ENCODE measurements around the gene ATG2B.

ATG2B gene

DNA sequence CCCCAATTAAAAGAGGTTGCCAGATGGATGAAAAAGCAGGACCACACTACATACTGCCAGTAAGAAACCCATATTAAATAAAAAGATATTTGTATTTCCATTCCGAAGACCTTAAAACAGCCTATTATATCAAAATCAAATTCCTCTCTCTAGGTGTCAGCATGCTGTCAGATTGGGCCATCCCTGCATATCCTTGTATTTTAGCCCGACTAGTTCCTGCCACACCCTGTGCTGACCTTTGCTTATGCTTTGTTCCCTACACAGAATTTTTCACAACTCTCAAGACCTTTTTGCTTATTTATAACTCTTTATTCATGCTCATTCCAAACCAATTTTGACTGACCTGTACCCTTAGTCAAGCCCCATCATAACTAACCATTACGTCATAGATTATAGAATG, 13.0 kb upstream of the ATG2B start:
- H3K27ac ChIP-seq (ENCODE audit: low read depth in 2 of 2, low read length in 2 of 2): peak overlapping the region; percentile 22 to 61
- H3K4me1 ChIP-seq (ENCODE audit: control insufficient read depth in 2 of 2, insufficient read depth in 2 of 2, low read length in 2 of 2): peaks cover 2 to 6% of the 10 kb centered on the region in 2 donors
- peak overlapping the region in 1 of 2 donors; percentile 2 for H3K4me3 ChIP-seq (ENCODE audit: low read length in 2 of 2)
- H3K36me3 ChIP-seq (ENCODE audit: control insufficient read depth in 2 of 2, insufficient read depth in 2 of 2, low read length in 2 of 2): peaks cover 0 to 2% of the 10 kb centered on the region in 2 donors
- no peaks in the 10 kb centered on the region for H3K9me3 ChIP-seq (ENCODE audit: control insufficient read depth in 2 of 2, low read length in 2 of 2)
- H3K27me3 ChIP-seq (ENCODE audit: control insufficient read depth in 2 of 2, insufficient read depth in 2 of 2, low read length in 2 of 2): no peaks in the 10 kb centered on the region
- no peak overlapping the region for H3K9ac ChIP-seq (ENCODE audit: low read depth in 1 of 2, low read length in 2 of 2)

DNA sequence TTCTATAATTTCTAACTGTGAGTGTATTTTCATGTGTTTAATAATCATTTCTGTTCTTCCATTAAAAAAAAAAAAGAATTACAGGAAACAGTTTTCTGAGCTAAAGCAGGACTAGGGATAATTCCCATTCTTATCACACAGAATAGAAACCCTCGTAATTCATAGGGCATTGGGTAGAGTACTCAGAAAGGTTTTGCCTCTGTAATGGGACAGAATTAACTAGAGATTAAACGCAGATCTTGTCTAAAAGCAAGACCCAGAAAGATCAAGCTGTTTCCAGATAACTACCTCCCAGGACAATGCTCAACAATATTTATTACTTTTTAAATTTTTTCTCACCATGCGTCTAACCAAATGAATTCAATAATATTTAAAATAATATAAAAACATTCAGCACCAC, 10.4 kb upstream of the ATG2B start:
- H3K9ac ChIP-seq (ENCODE audit: low read depth in 1 of 2, low read length in 2 of 2): no peak overlapping the region
- no peaks in the 10 kb centered on the region for H3K27me3 ChIP-seq (ENCODE audit: control insufficient read depth in 2 of 2, insufficient read depth in 2 of 2, low read length in 2 of 2)
- peaks cover 2 to 6% of the 10 kb centered on the region in 2 donors for H3K4me1 ChIP-seq (ENCODE audit: control insufficient read depth in 2 of 2, insufficient read depth in 2 of 2, low read length in 2 of 2)
- no peak overlapping the region for H3K27ac ChIP-seq (ENCODE audit: low read depth in 2 of 2, low read length in 2 of 2)
- H3K4me3 ChIP-seq (ENCODE audit: low read length in 2 of 2): no peak overlapping the region
- peaks cover 0 to 2% of the 10 kb centered on the region in 2 donors for H3K9me3 ChIP-seq (ENCODE audit: control insufficient read depth in 2 of 2, low read length in 2 of 2)
- peaks cover 0 to 2% of the 10 kb centered on the region in 2 donors for H3K36me3 ChIP-seq (ENCODE audit: control insufficient read depth in 2 of 2, insufficient read depth in 2 of 2, low read length in 2 of 2)

DNA sequence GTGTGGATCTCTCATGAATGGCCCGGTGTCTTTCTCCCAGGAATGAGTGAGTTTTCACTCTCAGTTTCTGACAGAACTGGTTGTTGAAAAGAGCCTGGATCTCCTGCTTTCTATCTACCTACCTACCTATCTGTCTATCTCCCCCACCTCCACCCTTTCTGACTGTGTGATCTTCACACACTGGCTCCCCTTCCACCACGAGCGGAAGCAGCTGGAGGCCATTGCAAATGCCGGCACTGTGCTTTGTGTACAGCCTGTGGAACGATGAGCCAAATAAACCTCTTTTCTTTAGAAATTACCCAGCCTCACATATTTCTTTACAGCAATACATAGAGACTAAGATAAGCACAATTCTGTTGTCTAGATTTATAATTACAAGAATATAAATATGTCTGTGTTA, 7.4 kb upstream of the ATG2B start:
- peaks cover 3 to 7% of the 10 kb centered on the region in 2 donors for H3K4me1 ChIP-seq (ENCODE audit: control insufficient read depth in 2 of 2, insufficient read depth in 2 of 2, low read length in 2 of 2)
- no peak overlapping the region for H3K4me3 ChIP-seq (ENCODE audit: low read length in 2 of 2)
- H3K27me3 ChIP-seq (ENCODE audit: control insufficient read depth in 2 of 2, insufficient read depth in 2 of 2, low read length in 2 of 2): no peaks in the 10 kb centered on the region
- H3K27ac ChIP-seq (ENCODE audit: low read depth in 2 of 2, low read length in 2 of 2): no peak overlapping the region
- H3K9ac ChIP-seq (ENCODE audit: low read depth in 1 of 2, low read length in 2 of 2): no peak overlapping the region
- peaks cover 0 to 2% of the 10 kb centered on the region in 2 donors for H3K36me3 ChIP-seq (ENCODE audit: control insufficient read depth in 2 of 2, insufficient read depth in 2 of 2, low read length in 2 of 2)
- peaks cover 0 to 2% of the 10 kb centered on the region in 2 donors for H3K9me3 ChIP-seq (ENCODE audit: control insufficient read depth in 2 of 2, low read length in 2 of 2)

DNA sequence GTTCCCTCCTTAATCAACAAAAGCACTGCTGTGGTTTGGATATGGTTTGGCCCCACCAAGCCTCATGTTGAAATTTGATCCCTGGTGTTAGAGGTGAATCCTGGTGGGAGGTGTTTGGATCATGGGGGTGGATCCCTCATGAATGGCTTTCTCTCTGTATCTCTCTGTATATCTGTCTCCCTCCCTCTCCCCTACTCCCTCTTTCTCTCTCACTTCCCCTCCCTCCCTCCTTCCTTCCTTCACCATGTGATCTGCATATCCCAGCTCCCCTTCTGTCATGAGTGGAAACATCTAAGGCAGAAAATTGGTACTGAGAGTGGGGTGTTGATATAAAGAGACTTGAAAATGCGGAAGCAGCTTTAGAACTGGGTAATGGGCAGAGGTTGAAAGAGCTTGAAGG, 5.4 kb upstream of the ATG2B start:
- Histone ChIP-seq H3K4me3 (ENCODE audit: low read length in 2 of 2) (no peak overlapping the region), H3K27ac (ENCODE audit: low read depth in 2 of 2, low read length in 2 of 2) (no peak overlapping the region), H3K36me3 (ENCODE audit: control insufficient read depth in 2 of 2, insufficient read depth in 2 of 2, low read length in 2 of 2) (peaks cover 0 to 2% of the 10 kb centered on the region in 2 donors), H3K9ac (ENCODE audit: low read depth in 1 of 2, low read length in 2 of 2) (no peak overlapping the region), H3K9me3 (ENCODE audit: control insufficient read depth in 2 of 2, low read length in 2 of 2) (peaks cover 0 to 2% of the 10 kb centered on the region in 2 donors), H3K27me3 (ENCODE audit: control insufficient read depth in 2 of 2, insufficient read depth in 2 of 2, low read length in 2 of 2) (no peaks in the 10 kb centered on the region), H3K4me1 (ENCODE audit: control insufficient read depth in 2 of 2, insufficient read depth in 2 of 2, low read length in 2 of 2) (peaks cover 6 to 16% of the 10 kb centered on the region in 2 donors)

DNA sequence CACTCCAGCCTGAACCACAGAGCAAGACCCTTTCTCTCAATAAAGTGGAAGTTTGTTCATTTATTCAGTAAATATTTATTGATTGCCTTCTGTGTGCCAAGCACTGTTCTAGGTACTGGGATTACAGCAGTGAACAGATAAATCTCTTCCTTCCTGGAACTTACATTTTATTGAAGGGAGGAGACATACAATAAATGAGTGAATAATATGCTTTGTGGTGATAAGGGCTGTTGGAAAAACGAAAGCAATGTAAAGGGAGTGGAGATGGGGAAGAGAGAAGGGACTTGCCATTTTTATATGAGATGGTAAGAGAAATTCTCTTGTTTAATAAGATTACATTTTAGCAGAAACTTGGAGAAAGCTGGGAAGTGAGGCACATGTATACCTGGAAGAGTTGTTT, 1.8 kb upstream of the ATG2B start:
- H3K27ac ChIP-seq (ENCODE audit: low read depth in 2 of 2, low read length in 2 of 2): peak overlapping the region; percentile 97 to 98
- H3K36me3 ChIP-seq (ENCODE audit: control insufficient read depth in 2 of 2, insufficient read depth in 2 of 2, low read length in 2 of 2): peaks cover 0 to 2% of the 10 kb centered on the region in 2 donors
- no peaks in the 10 kb centered on the region for H3K27me3 ChIP-seq (ENCODE audit: control insufficient read depth in 2 of 2, insufficient read depth in 2 of 2, low read length in 2 of 2)
- H3K9me3 ChIP-seq (ENCODE audit: control insufficient read depth in 2 of 2, low read length in 2 of 2): peaks cover 0 to 2% of the 10 kb centered on the region in 2 donors
- H3K9ac ChIP-seq (ENCODE audit: low read depth in 1 of 2, low read length in 2 of 2): peak overlapping the region; percentile 80 to 84
- peak overlapping the region; percentile 73 to 96 for H3K4me3 ChIP-seq (ENCODE audit: low read length in 2 of 2)
- peaks cover 13 to 30% of the 10 kb centered on the region in 2 donors for H3K4me1 ChIP-seq (ENCODE audit: control insufficient read depth in 2 of 2, insufficient read depth in 2 of 2, low read length in 2 of 2)

DNA sequence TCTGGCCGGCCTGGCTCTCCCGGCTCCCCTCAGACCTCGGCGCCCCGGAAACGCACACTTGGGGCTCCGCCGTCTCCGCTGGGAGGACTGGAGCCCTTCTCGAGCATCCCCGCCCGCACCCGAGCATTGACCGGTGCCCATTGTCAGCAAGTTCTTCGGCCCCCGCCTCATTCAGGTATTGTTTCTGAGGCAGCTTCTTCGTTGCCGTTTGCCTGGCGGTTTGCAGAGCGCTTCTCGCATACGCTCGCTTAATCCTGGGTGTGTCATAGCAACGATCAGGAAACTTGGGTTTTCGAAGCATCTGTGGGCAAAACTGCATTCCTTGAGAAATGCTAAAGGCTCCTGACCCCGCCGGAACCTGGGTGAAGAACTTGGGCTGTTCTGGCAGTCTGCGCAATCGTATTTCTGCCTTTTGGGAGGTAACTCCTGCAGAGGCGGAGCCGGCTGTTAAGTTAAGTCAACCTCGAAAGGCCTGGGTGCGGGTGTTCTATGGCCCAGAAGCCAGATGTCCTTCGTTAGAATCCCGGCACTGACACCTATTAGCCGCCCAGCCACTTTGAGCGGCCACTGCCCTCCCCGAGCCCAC, 703 bp upstream of the ATG2B start:
- H3K9me3 ChIP-seq (ENCODE audit: control insufficient read depth in 2 of 2, low read length in 2 of 2): no peaks in the 10 kb centered on the region
- H3K4me1 ChIP-seq (ENCODE audit: control insufficient read depth in 2 of 2, insufficient read depth in 2 of 2, low read length in 2 of 2): peaks cover 13 to 31% of the 10 kb centered on the region in 2 donors
- no peaks in the 10 kb centered on the region for H3K27me3 ChIP-seq (ENCODE audit: control insufficient read depth in 2 of 2, insufficient read depth in 2 of 2, low read length in 2 of 2)
- peak overlapping the region; percentile 73 to 96 for H3K4me3 ChIP-seq (ENCODE audit: low read length in 2 of 2)
- peak overlapping the region; percentile 97 to 98 for H3K27ac ChIP-seq (ENCODE audit: low read depth in 2 of 2, low read length in 2 of 2)
- peak overlapping the region; percentile 80 to 84 for H3K9ac ChIP-seq (ENCODE audit: low read depth in 1 of 2, low read length in 2 of 2)
- peaks cover 0 to 2% of the 10 kb centered on the region in 2 donors for H3K36me3 ChIP-seq (ENCODE audit: control insufficient read depth in 2 of 2, insufficient read depth in 2 of 2, low read length in 2 of 2)

DNA sequence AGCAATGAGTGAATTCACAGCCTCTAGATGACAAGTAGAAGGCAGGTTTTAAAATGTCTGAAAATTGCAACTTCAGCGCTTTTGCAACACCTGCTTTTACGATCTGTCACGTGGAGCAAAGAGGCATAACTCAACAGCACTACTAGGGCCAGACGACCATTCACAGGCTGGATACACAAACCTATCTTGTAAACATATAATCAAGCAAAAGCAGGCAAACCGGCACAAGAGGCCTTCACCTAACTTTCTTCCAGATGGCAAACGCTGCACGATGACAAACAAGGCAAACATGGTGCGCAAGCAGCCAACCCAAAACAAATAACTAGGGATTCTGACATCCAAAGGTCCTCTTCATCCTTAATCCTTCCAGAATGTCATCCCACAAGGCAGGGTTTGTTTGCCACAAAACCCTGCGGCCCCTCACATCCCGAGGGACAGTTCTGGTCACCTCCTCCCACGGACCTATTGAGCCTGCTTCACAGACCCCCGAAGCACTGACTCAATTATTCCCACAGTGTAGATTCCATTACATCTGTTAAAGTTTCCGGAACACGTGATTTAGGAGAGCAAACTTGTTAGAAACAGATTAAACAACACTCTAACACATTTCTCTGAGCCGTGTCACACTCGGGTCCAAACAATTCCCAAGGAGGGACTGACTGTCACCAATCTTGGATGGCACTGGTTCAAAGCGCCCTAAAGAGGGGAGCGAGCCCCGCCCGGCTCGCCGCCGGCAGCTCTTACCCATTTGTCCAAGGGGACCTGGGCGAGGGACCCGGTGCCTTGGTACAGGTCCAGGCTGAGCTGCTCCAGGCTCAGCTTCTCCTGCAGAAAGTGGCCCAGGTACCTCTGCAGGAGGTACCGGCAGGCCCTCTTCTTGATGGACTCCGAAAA, 823 bp downstream of the ATG2B start:
- Histone ChIP-seq H3K9me3 (ENCODE audit: control insufficient read depth in 2 of 2, low read length in 2 of 2) (no peaks in the 10 kb centered on the region), H3K36me3 (ENCODE audit: control insufficient read depth in 2 of 2, insufficient read depth in 2 of 2, low read length in 2 of 2) (no peaks in the 10 kb centered on the region), H3K27me3 (ENCODE audit: control insufficient read depth in 2 of 2, insufficient read depth in 2 of 2, low read length in 2 of 2) (no peaks in the 10 kb centered on the region), H3K9ac (ENCODE audit: low read depth in 1 of 2, low read length in 2 of 2) (peak overlapping the region; percentile 90 to 96), H3K4me1 (ENCODE audit: control insufficient read depth in 2 of 2, insufficient read depth in 2 of 2, low read length in 2 of 2) (peaks cover 13 to 31% of the 10 kb centered on the region in 2 donors), H3K4me3 (ENCODE audit: low read length in 2 of 2) (peak overlapping the region; percentile 79 to 93), H3K27ac (ENCODE audit: low read depth in 2 of 2, low read length in 2 of 2) (peak overlapping the region; percentile 97 to 98)

DNA sequence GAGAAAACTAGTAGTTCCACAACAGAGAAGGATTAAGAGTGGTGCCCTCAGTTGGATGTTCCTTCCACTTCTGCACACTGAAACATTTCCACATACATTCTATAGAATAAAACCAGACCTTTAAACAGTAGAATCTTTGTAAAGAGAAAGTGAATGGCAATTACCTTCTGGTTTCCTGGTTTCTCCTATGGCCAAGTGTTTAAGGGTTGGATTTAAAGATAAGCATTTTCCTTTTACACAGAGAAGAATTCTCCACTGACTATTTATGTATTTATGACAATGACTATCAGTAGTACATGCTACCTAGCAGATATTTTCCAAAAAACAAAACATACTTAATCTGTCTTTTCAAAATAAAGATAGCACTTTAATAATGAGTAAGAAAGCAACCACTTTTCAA, 3.2 kb downstream of the ATG2B start:
- no peaks in the 10 kb centered on the region for H3K27me3 ChIP-seq (ENCODE audit: control insufficient read depth in 2 of 2, insufficient read depth in 2 of 2, low read length in 2 of 2)
- H3K27ac ChIP-seq (ENCODE audit: low read depth in 2 of 2, low read length in 2 of 2): peak overlapping the region in 1 of 2 donors; percentile 0
- no peaks in the 10 kb centered on the region for H3K36me3 ChIP-seq (ENCODE audit: control insufficient read depth in 2 of 2, insufficient read depth in 2 of 2, low read length in 2 of 2)
- peaks cover 9 to 24% of the 10 kb centered on the region in 2 donors for H3K4me1 ChIP-seq (ENCODE audit: control insufficient read depth in 2 of 2, insufficient read depth in 2 of 2, low read length in 2 of 2)
- no peak overlapping the region for H3K4me3 ChIP-seq (ENCODE audit: low read length in 2 of 2)
- H3K9ac ChIP-seq (ENCODE audit: low read depth in 1 of 2, low read length in 2 of 2): no peak overlapping the region
- H3K9me3 ChIP-seq (ENCODE audit: control insufficient read depth in 2 of 2, low read length in 2 of 2): no peaks in the 10 kb centered on the region

DNA sequence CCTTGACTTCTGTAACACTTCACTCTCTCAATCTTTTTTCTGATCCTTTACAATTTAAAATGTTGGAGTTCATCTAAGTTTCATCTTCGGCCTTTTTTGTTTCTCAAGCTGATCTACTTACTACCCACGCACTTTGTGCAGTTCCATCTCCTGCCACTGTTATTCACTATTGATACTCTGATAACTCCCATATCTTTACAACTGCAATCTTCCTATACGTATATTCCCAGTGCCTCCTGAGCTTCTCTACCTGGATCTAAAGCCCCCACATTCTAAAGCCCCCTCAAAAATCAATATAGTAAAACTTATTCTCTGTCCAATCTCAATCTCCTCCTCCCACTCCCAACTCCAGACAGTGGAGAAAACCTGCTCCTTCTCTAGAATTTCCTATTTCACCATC, 5.9 kb downstream of the ATG2B start:
- no peaks in the 10 kb centered on the region for H3K9me3 ChIP-seq (ENCODE audit: control insufficient read depth in 2 of 2, low read length in 2 of 2)
- H3K36me3 ChIP-seq (ENCODE audit: control insufficient read depth in 2 of 2, insufficient read depth in 2 of 2, low read length in 2 of 2): no peaks in the 10 kb centered on the region
- no peak overlapping the region for H3K9ac ChIP-seq (ENCODE audit: low read depth in 1 of 2, low read length in 2 of 2)
- no peaks in the 10 kb centered on the region for H3K27me3 ChIP-seq (ENCODE audit: control insufficient read depth in 2 of 2, insufficient read depth in 2 of 2, low read length in 2 of 2)
- no peak overlapping the region for H3K27ac ChIP-seq (ENCODE audit: low read depth in 2 of 2, low read length in 2 of 2)
- H3K4me1 ChIP-seq (ENCODE audit: control insufficient read depth in 2 of 2, insufficient read depth in 2 of 2, low read length in 2 of 2): peaks cover 7 to 15% of the 10 kb centered on the region in 2 donors
- no peak overlapping the region for H3K4me3 ChIP-seq (ENCODE audit: low read length in 2 of 2)

DNA sequence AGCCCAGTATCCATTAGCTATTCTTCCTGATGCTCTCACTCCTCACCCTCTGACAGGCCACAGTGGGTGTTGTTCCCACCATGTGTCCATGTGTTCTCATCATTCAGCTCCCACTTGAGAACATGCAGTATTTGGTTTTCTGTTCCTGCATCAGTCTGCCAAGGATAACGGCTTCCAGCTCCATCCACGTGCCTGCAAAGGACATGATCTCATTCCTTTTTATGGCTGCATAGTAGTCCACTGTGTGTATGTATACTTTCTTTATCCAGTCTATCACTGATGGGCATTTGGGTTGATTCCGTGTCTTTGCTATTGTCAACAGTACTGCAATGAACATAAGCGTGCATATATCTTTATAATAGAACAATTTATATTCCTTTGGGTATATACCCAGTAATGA, 8.9 kb downstream of the ATG2B start:
- no peaks in the 10 kb centered on the region for H3K4me1 ChIP-seq (ENCODE audit: control insufficient read depth in 2 of 2, insufficient read depth in 2 of 2, low read length in 2 of 2)

More for the DNA sequence above, 8.9 kb downstream of the ATG2B start:
- no peaks in the 10 kb centered on the region for H3K9me3 ChIP-seq (ENCODE audit: control insufficient read depth in 2 of 2, low read length in 2 of 2)
- H3K4me3 ChIP-seq (ENCODE audit: low read length in 2 of 2): no peak overlapping the region
- H3K36me3 ChIP-seq (ENCODE audit: control insufficient read depth in 2 of 2, insufficient read depth in 2 of 2, low read length in 2 of 2): no peaks in the 10 kb centered on the region
- no peaks in the 10 kb centered on the region for H3K27me3 ChIP-seq (ENCODE audit: control insufficient read depth in 2 of 2, insufficient read depth in 2 of 2, low read length in 2 of 2)
- H3K27ac ChIP-seq (ENCODE audit: low read depth in 2 of 2, low read length in 2 of 2): no peak overlapping the region
- no peak overlapping the region for H3K9ac ChIP-seq (ENCODE audit: low read depth in 1 of 2, low read length in 2 of 2)

Measured in mucosa of rectum (tissue), 2 donors.